Measurements from ENCODE around the gene GLI3.

DNA sequence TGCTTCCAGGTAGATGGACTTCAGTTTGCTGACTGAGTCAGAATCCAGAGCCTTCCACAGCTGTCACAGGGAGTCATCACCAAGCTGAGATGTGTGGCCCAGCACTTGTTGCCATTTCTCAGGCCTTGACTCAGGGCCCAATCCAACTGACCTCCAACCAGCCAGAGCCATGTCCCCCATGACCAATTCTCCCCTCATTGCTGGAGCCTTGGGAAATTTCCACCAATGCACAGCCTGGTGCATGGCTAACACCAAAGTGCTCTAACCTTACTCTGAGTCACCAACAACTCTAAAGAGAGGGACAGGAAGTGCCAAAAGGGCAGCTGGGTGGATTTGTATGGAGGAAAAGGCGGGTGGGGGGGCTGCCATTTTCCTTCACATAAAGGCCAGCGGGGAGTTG, 13.4 kb upstream of the GLI3 start:
- TF ChIP-seq, protein P1, sequence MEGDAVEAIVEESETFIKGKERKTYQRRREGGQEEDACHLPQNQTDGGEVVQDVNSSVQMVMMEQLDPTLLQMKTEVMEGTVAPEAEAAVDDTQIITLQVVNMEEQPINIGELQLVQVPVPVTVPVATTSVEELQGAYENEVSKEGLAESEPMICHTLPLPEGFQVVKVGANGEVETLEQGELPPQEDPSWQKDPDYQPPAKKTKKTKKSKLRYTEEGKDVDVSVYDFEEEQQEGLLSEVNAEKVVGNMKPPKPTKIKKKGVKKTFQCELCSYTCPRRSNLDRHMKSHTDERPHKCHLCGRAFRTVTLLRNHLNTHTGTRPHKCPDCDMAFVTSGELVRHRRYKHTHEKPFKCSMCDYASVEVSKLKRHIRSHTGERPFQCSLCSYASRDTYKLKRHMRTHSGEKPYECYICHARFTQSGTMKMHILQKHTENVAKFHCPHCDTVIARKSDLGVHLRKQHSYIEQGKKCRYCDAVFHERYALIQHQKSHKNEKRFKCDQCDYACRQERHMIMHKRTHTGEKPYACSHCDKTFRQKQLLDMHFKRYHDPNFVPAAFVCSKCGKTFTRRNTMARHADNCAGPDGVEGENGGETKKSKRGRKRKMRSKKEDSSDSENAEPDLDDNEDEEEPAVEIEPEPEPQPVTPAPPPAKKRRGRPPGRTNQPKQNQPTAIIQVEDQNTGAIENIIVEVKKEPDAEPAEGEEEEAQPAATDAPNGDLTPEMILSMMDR (IDR thresholded peaks at IDR 0.05): no peak
- TF ChIP-seq POLR2A (IDR thresholded peaks at IDR 0.05): no peak
